ENCODE results near the gene CD7.

CD7 gene

DNA sequence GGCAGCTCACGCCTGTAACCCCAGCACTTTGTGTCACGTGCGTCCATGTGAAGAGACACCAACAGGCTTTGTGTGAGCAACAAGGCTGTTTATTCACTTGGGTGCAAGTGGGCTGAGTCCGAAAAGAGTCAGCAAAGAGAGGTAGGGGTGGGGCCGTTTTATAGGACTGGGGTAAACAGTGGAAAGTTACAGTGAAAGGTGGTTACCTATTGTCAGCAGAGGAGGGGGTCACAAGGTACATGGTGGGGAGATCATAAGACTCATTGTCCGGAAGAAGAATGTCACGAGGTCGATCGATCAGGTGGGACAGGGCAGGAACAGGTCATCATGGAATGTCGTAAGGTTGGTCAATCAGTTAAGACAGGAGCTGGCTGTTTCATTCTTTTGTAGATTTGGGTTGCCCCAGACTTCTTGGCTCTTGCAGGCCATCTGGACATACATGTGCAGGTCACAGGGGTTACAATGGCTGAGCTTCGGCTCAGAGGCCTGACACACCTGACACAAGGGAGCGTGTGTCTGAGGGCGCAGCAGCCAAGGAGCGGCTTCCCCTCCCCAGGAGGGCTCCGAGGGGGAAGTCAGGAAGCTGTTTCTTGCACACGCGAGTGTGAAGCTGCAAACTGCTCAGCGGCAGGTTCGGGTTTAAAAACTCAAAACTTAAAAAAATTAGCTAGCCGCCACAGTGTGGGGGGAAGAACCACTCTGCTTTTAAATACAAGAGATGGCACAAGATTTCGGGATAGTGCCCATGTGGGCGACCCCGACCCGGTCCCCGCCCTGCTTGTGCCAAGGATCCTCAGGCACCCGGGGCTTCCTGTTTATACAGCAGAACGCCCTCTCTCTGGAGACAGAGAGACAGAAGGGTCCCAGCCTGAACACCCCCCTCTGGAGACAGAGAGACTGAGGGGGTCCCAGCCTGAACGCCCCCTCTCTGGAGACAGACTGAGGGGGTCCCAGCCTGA lies 29.2 kb upstream of the CD7 start:
- DNase-seq, result no peak

DNA sequence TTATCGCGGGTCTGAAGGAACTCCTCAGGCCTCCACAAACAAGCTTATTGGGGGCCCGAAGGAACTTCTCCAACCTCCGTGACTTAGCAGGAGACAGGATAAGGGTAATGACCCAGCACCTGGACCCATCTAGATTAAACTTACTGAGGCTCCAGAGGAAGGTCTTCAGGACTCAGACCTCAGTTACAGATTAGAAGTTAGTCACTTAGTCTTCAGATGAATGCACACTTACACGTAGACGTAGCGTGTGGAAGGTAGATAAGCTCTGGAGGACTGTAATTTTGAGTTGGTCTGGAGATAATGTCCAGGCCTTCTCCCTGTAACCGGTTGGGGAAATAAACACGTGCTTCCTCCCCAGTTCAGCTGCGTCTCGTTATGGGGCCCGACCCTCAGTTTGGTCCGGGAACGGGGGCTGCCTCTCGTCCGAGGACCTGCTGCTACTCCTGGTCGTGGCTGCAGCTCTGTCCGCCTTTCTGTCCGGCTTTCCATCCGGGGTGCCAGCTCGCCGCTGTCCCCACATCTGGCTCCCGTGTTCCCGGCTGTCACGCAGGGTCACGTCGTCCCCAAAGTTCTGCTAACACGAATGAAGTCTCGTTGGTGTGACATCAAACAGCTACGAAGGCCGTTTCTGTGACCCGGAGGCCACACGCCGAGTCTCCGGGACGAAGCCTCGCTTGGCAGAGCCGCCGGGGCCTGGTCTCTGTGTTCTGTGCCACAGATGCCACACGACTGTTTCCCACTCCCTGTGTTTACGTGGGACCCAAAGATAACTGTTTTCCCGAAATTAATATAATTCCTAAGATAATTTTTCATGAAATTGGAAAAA lies 28.0 kb upstream of the CD7 start:
- no peak for DNase-seq

DNA sequence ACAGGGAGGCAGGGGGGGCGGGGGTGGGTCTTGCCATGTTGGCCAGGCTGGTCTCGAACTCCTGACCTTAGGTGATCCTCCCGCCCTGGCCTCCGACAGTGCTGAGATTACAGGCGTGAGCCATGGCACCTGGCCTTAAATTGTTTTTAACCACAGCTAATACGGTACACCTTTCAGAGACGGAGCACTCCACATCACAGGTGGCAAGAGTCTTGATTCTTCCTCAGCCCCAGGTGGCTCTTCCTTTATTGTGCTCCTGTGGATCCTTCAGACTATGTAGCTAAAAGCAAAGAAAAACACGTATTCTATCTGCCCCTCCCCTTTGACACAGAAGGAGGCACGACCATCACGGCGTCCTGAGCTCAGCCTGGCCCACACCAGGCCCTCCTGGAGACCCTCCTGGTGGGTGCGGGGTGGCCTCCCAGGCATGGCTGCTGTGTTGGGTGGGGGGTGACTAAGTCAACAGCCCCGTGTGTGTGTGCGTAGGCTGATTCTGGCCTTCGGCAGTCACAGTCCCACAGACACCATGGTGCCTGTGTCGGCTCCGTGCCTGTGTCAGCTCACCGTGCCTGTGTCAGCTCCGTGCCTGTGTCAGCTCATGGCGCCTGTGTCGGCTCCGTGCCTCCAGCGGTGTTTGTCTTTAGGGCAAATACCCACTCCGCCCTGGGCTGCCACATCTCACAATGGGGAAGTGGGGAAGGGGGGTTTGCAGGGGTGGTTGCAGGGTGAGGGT lies 26.9 kb upstream of the CD7 start:
- DNase-seq, result no peak

GRCh38 chr17:82343560-82343959 lies 26.2 kb upstream of the CD7 start:
- no peak for DNase-seq

- no peak for DNase-seq
Measured at GRCh38 chr17:82342361-82343079, 25.1 kb upstream of the CD7 start.

GRCh38 chr17:82339634-82340580 lies 22.5 kb upstream of the CD7 start:
- DNase-seq, result no peak

GRCh38 chr17:82338858-82339633 lies 21.6 kb upstream of the CD7 start:
- no peak for DNase-seq

DNA sequence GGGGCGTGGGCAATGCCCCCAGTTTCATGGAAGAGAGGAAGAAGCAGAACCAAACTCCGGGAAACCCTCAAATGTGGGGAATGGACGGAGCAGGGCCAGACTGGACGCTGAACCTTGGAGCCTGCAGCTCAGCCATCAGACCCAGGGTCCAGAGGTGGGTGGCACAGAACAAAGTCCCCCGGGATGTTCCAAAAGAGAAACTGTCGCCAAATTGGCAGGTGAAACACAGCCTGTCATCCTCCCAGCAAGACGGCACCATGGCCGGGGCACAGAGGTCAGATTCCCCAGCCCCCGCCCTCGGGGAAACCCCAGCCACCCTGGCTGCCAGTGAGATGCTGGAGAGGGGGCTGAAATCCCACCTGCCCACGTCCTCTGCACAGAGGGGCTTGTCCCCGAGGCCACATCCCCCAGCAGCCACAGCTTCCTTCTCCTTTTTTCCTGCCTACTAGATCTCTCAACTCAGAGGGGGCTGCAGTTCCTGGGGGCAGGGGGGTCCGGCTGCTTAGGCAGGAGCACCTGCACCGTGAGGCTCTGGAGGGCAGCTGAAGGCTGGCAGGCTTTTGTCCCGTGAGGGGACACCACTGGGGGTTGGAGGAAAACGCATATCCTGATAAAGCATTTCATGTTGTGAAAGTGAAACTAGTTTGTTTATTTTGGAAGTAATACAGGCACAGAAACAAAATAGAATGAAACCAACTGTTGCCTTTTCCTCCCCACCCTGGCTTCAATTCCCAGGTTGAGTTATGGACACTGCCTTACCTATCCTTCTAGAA lies 17.4 kb upstream of the CD7 start:
- no peak for DNase-seq

GRCh38 chr17:82334204-82334621 lies 16.8 kb upstream of the CD7 start:
- DNase-seq, result no peak

DNA sequence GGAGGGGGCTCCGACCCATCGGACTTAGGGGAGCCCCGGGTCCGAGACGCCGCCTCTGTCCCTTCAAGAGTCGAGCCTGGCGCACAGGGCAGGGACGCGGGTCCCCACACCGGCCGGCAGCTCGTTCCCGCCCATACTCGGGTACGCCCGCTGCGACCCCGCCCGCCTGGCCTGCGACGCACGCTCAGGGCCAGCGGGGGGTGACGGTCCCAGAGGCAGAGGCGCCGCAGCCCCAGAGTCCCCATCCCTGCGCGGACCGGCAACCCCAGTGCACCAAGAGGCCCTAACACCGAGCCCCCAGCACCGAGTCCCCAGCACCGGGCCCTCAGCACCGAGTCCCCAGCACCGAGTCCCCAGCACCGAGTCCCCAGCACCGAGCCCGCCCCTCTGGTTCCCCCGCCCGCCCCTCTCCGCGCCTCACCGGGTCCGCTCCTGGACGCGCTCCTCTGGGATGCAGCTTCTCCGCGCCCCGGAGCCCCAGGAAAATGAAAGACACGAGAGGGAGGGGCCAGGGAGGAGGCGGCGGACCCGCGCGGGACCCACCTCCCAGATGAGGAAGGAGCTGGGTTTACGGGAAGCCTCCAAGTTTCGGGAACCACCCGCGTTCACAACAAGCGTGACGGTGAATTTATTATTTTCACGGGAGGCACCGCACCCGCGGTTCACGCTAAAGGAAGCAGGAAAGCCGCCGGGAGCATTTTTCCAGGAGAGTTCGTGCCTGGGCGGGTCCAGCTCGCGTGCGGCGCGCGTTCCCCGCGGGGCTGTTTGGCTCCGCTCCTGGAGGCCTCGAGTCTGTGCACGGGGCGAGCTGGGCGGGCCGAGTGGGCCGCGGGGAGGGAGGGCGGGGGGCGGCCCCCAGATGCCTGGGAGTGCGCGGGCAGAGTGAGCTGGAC lies 16.1 kb upstream of the CD7 start, which contains the start of gene SECTM1:
SECTM1 (minus strand) TSS at position 488 of the 893 bp plus-strand sequence. CDS start 6,526 bp downstream, outside the sequence.
- no peak for DNase-seq

DNA sequence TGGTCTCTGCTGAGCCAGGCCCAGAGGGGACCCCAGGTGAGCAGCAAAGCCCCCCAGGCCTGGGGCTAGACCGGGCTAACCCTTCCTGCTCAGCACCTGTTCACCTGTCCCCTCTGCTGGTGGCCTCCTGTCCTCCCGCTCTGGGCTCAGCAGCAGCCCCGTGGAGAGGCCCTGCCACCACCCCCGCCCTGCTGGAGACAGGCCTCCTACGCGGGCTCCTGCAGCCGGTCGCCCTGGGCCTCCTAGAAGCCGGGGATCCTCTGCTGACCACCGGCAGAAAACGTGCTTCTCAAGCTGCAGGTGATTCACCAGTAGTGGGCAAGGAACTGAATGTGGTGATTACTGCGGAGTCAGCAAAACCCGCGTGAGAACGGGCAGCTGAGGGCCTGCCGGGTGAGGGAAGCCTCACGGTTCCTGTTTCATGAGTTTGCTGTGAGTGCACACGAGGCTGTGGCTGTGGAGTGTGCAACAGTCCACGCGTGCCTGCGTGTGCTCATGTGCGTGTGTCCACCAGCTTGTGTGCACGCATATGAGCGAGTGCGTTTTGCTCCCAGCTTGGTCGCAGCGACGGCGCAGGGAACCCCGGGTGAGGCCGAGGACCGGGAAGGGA lies 15.4 kb upstream of the CD7 start:
- DNase-seq, result no peak

- no peak for DNase-seq
Measured at GRCh38 chr17:82331345-82331939, 14.0 kb upstream of the CD7 start.

DNA sequence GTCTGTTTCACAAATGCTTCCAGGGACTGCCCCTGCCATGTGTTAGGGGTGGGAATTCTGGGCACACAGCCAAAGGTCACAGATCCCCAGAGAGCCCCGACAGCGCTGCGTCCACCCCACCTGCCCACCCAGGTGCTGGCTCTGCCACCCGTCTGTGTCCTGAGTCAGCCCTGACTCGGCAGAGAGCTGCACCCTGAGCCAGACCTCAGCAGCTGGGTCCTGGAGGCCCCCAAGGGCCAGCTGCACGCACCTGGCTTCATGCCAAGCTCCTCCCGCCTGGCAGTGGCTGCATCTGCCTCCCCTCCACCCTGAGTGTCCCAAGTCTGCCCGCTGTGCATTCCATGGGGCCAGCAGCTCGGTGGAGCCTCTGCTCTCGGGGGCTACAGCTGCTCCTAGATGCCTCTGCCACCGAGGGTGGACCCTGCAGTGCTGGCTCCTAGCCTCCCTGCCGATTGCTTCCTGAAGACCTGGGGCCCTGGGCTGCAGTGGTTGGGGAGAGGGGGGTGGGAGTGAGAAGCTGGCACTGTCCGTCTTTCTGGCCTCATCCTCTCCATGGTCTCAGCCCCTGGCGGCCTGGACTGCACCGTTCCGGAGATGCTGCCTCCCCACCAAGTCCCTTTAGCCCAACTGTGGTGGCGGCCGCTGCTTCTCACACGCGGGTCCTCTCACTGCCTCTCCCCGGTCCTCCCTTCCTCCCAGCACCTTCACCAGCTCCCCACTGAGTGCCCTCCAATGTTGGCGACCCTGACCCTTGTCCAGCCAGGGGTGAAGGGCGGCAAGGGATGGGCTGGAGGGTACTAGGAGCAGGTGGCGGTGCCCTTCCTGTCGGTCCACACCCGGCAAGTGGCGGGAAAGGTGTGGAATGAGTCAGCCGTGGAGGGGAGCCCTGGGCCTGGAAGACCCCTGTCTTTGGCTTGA lies 13.2 kb upstream of the CD7 start:
- DNase-seq, result no peak

DNA sequence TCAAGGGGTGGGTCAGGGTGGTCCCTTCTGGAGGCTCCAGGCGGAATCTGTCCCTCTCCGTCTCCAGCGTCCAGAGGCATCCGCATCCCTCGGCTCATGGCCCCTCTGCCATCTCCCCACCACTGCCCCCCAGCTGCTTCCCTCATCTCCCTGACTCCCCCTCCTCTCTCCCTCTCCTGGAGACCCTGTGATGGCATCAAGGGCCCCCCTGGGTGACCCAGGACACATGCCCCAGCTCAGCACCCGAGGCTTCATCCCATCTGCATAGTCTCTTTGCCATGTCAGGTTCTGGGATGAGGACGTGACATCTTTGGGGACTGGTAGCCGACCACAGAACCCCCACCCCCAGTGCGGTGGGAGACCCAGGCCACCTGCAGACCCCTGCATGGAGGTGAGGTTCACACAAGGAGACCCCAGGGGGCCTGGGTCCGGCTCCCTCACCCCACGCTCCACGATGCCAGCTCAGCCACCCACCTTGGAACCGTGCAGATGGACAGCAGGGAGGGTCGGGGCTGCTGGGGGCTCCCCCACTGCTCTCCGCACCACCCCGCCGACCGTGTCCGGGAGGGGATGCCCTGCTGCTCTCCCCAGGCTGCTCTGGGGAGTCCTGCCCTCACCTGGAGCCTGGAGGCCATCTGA lies 12.4 kb upstream of the CD7 start:
- DNase-seq, result no peak

DNA sequence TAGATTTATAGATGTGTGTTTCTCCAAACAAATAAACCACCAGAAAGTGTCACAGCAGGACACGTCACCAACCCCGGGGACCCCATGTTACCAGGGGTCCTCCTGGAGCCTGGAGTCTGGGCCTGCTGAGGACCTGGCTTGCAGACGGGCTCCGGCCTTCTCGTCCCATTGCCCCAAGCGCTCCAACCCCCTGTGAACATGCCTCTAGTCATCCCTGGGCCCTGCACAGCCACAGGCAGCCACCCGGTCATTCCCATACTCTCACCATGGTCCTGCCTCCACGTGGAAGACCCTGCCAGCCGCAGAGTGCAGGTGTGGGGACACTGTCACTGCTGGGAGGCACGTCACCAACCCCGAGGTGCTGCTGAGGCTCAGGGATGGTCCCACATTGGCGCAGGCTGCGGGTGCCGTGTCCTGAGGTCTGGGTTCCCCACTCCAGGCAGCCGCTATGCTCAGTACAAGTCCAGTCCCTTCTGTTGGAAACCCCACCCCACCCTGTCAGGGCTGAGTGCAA lies 11.6 kb upstream of the CD7 start:
- no peak for DNase-seq

All from NCI-H1930 (cell line).